ENCODE data around the gene B4GALNT1. TPM values are rescaled to one million over a fixed set of nuclear protein-coding genes. Genes with fewer than 3 reads are reported as not detected.

Gene B4GALNT1
- total and polyA plus RNA-seq, 10 of the 15 experiments (the other 5 are each of a cell fraction or from before 2014, with no cell fraction given), result 0.01 to 0.38 (median 0.14) TPM; not detected in 3

GRCh38 chr12:57603815-57604453 lies 29.1 kb downstream of the B4GALNT1 start (continued):
- no peak for TF ChIP-seq CUX1 (IDR thresholded peaks at IDR 0.05; ENCODE audit: insufficient replicate concordance, low read depth, low read length)
- no peak for TF ChIP-seq KDM1A (IDR thresholded peaks at IDR 0.05; ENCODE audit: borderline replicate concordance)
- no peak for TF ChIP-seq ELK1 (IDR thresholded peaks at IDR 0.05; ENCODE audit: low read depth, low read length)
- no peak for TF ChIP-seq WRNIP1 (IDR thresholded peaks at IDR 0.05; ENCODE audit: borderline replicate concordance, low read depth, low read length)
- TF ChIP-seq RBBP5 (conservative IDR thresholded peaks at IDR 0.05), result no peak
- TF ChIP-seq E2F4 (IDR thresholded peaks at IDR 0.05; ENCODE audit: low read depth, low read length), result no peak
- TF ChIP-seq ZBTB33 (IDR thresholded peaks at IDR 0.05), result no peak
- no peak for TF ChIP-seq GATAD2B (conservative IDR thresholded peaks at IDR 0.05; ENCODE audit: low read depth)
